GM12875 (cell line): ENCODE results near the gene NKX6-1.

ENCODE experiments used
- H3K4me3 ChIP-seq: one replicate; pipeline ENCODE4 v1.5.1; 2011; ENCODE audit warnings: low read depth, low read length, control low read depth
- CTCF ChIP-seq: IDR thresholded peaks from 2 replicates; pipeline ENCODE4 v1.5.1; 2011; ENCODE audit warnings: low read depth, mild to moderate bottlenecking, control low read depth, inconsistent platforms, low read length, moderate library complexity, borderline replicate concordance; ENCODE audit not compliant: insufficient read depth

NKX6-1 gene

GRCh38 chr4:84495118-84495793, 3.8 kb downstream of the NKX6-1 start:
- H3K4me3 ChIP-seq: no peak overlapping the region
- TF ChIP-seq CTCF: no peak

- TF ChIP-seq CTCF: no peak
- no peak overlapping the region for H3K4me3 ChIP-seq
Measured at GRCh38 chr4:84494531-84494930, 4.6 kb downstream of the NKX6-1 start.

GRCh38 chr4:84494076-84494475, 5.0 kb downstream of the NKX6-1 start:
- no peak overlapping the region for H3K4me3 ChIP-seq
- TF ChIP-seq CTCF: no peak

- H3K4me3 ChIP-seq: no peak overlapping the region
- no peak for TF ChIP-seq CTCF
Measured at GRCh38 chr4:84493092-84493850, 5.8 kb downstream of the NKX6-1 start.

DNA sequence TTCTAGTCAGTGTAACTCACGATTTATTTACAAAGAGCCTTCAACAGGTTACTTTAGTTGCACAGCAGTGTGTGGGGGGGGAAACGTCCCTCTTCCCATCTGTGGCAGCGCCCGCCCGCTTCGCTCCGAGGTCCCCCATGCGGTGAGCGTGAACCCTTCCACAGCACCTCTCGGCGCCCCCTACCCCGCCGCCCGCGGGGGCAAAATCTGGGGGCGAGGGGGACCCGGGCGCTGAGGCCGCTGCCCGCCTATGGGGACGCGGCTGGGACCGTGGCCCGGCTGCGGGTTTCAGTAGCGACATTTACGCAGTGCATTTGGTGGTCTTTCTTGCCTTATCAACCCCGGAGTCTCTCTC, 6.4 kb downstream of the NKX6-1 start:
- no peak for TF ChIP-seq CTCF
- H3K4me3 ChIP-seq: no peak overlapping the region

GRCh38 chr4:84492290-84492689, 6.8 kb downstream of the NKX6-1 start:
- no peak overlapping the region for H3K4me3 ChIP-seq
- TF ChIP-seq CTCF: no peak

GRCh38 chr4:84491481-84491880, 7.6 kb downstream of the NKX6-1 start:
- H3K4me3 ChIP-seq: no peak overlapping the region
- no peak for TF ChIP-seq CTCF
